Measurements from ENCODE around the gene SLC25A23. TPM values are rescaled to one million over a fixed set of nuclear protein-coding genes. Genes with fewer than 3 reads are reported as not detected.
A peak's percentile ranks its signal among the peaks of the same experiment; 100 is the strongest.

The SLC25A23 gene
- total RNA-seq, 1 experiment from 2014 or later: 25.9 TPM

- H3K27me3 ChIP-seq (ENCODE audit: control insufficient read depth, insufficient read depth, low read length): peaks cover 7% of the 10 kb centered on the region; the same call in 1 of the 2 replicates
- peak; percentile 9 for DNase-seq
- peaks cover 3% of the 10 kb centered on the region for H3K36me3 ChIP-seq (replicated peaks; ENCODE audit: control insufficient read depth, insufficient read depth, low read length)
- no peak overlapping the region for H3K4me3 ChIP-seq (ENCODE audit: insufficient read depth, low read depth, low read length)
Measured at GRCh38 chr19:6453951-6454565, 5.5 kb downstream of the SLC25A23 start.

- H3K4me3 ChIP-seq (ENCODE audit: insufficient read depth, low read depth, low read length): no peak overlapping the region
- no peaks in the 10 kb centered on the region; the same call in 1 of the 2 replicates for H3K27me3 ChIP-seq (ENCODE audit: control insufficient read depth, insufficient read depth, low read length)
- peaks cover 3% of the 10 kb centered on the region for H3K36me3 ChIP-seq (replicated peaks; ENCODE audit: control insufficient read depth, insufficient read depth, low read length)
- no peak for DNase-seq
Measured at GRCh38 chr19:6452899-6453298, 6.7 kb downstream of the SLC25A23 start.

GRCh38 chr19:6452223-6452614 is 7.4 kb downstream of the SLC25A23 start:
- H3K27me3 ChIP-seq (ENCODE audit: control insufficient read depth, insufficient read depth, low read length): no peaks in the 10 kb centered on the region
- peak; percentile 5 for DNase-seq
- H3K4me3 ChIP-seq (ENCODE audit: insufficient read depth, low read depth, low read length): no peak overlapping the region
- H3K36me3 ChIP-seq (replicated peaks; ENCODE audit: control insufficient read depth, insufficient read depth, low read length): peaks cover 3% of the 10 kb centered on the region

- H3K4me3 ChIP-seq (ENCODE audit: insufficient read depth, low read depth, low read length): no peak overlapping the region
- no peak for DNase-seq
- H3K27me3 ChIP-seq (ENCODE audit: control insufficient read depth, insufficient read depth, low read length): no peaks in the 10 kb centered on the region
- peaks cover 3% of the 10 kb centered on the region for H3K36me3 ChIP-seq (replicated peaks; ENCODE audit: control insufficient read depth, insufficient read depth, low read length)
Measured at GRCh38 chr19:6451583-6452222, 7.9 kb downstream of the SLC25A23 start.

- H3K4me3 ChIP-seq (ENCODE audit: insufficient read depth, low read depth, low read length): no peak overlapping the region
- no peaks in the 10 kb centered on the region for H3K27me3 ChIP-seq (ENCODE audit: control insufficient read depth, insufficient read depth, low read length)
- DNase-seq: no peak
- H3K36me3 ChIP-seq (replicated peaks; ENCODE audit: control insufficient read depth, insufficient read depth, low read length): peaks cover 3% of the 10 kb centered on the region
Measured at GRCh38 chr19:6450166-6450565, 9.4 kb downstream of the SLC25A23 start.

GRCh38 chr19:6448045-6448444 is 11.5 kb downstream of the SLC25A23 start:
- Histone ChIP-seq H3K36me3 (replicated peaks; ENCODE audit: control insufficient read depth, insufficient read depth, low read length) (no peaks in the 10 kb centered on the region), H3K4me3 (ENCODE audit: insufficient read depth, low read depth, low read length) (no peak overlapping the region), H3K27me3 (ENCODE audit: control insufficient read depth, insufficient read depth, low read length) (no peaks in the 10 kb centered on the region)
- DNase-seq: no peak

GRCh38 chr19:6446452-6446851 is 13.1 kb downstream of the SLC25A23 start:
- no peak for DNase-seq
- H3K4me3 ChIP-seq (ENCODE audit: insufficient read depth, low read depth, low read length): no peak overlapping the region
- no peaks in the 10 kb centered on the region for H3K27me3 ChIP-seq (ENCODE audit: control insufficient read depth, insufficient read depth, low read length)
- no peaks in the 10 kb centered on the region for H3K36me3 ChIP-seq (replicated peaks; ENCODE audit: control insufficient read depth, insufficient read depth, low read length)

GRCh38 chr19:6443986-6444385 is 15.6 kb downstream of the SLC25A23 start:
- Histone ChIP-seq H3K36me3 (replicated peaks; ENCODE audit: control insufficient read depth, insufficient read depth, low read length) (no peaks in the 10 kb centered on the region), H3K27me3 (ENCODE audit: control insufficient read depth, insufficient read depth, low read length) (no peaks in the 10 kb centered on the region; the same call in 1 of the 2 replicates), H3K4me3 (ENCODE audit: insufficient read depth, low read depth, low read length) (no peak overlapping the region)
- DNase-seq: peak; percentile 10

GRCh38 chr19:6442087-6442688 is 17.4 kb downstream of the SLC25A23 start:
- DNase-seq: peak; percentile 29
- no peaks in the 10 kb centered on the region; the same call in 1 of the 2 replicates for H3K27me3 ChIP-seq (ENCODE audit: control insufficient read depth, insufficient read depth, low read length)

GRCh38 chr19:6440905-6441304 is 18.7 kb downstream of the SLC25A23 start:
- Histone ChIP-seq H3K36me3 (replicated peaks; ENCODE audit: control insufficient read depth, insufficient read depth, low read length) (no peaks in the 10 kb centered on the region), H3K4me3 (ENCODE audit: insufficient read depth, low read depth, low read length) (no peak overlapping the region), H3K27me3 (ENCODE audit: control insufficient read depth, insufficient read depth, low read length) (no peaks in the 10 kb centered on the region; the same call in 1 of the 2 replicates)
- no peak for DNase-seq

More at GRCh38 chr19:6442087-6442688, 17.4 kb downstream of the SLC25A23 start:
- H3K4me3 ChIP-seq (ENCODE audit: insufficient read depth, low read depth, low read length): no peak overlapping the region
- H3K36me3 ChIP-seq (replicated peaks; ENCODE audit: control insufficient read depth, insufficient read depth, low read length): no peaks in the 10 kb centered on the region

- DNase-seq: no peak
- H3K4me3 ChIP-seq (ENCODE audit: insufficient read depth, low read depth, low read length): no peak overlapping the region
Measured at GRCh38 chr19:6439743-6440142, 19.8 kb downstream of the SLC25A23 start.

GRCh38 chr19:6433663-6434062 is 25.9 kb downstream of the SLC25A23 start, which contains the start of gene SLC25A41:
Gene SLC25A41, minus strand, starts transcription at chr19:6433763. Its CDS starts 70 bp downstream, at chr19:6433693.
- Histone ChIP-seq H3K4me3 (ENCODE audit: insufficient read depth, low read depth, low read length) (no peak within 1 kb of the TSS), H3K27me3 (ENCODE audit: control insufficient read depth, insufficient read depth, low read length) (peaks cover 8% of the 10 kb centered on the region; the same call in 1 of the 2 replicates), H3K36me3 (replicated peaks; ENCODE audit: control insufficient read depth, insufficient read depth, low read length) (no peaks in the 10 kb centered on the region)
- DNase-seq: no peak

More at GRCh38 chr19:6439743-6440142, 19.8 kb downstream of the SLC25A23 start:
- Histone ChIP-seq H3K36me3 (replicated peaks; ENCODE audit: control insufficient read depth, insufficient read depth, low read length) (no peaks in the 10 kb centered on the region), H3K27me3 (ENCODE audit: control insufficient read depth, insufficient read depth, low read length) (no peaks in the 10 kb centered on the region; the same call in 1 of the 2 replicates)

- no peaks in the 10 kb centered on the region for H3K36me3 ChIP-seq (replicated peaks; ENCODE audit: control insufficient read depth, insufficient read depth, low read length)
- H3K4me3 ChIP-seq (ENCODE audit: insufficient read depth, low read depth, low read length): no peak overlapping the region
- no peak for DNase-seq
- H3K27me3 ChIP-seq (ENCODE audit: control insufficient read depth, insufficient read depth, low read length): peaks cover 8% of the 10 kb centered on the region; the same call in 1 of the 2 replicates
Measured at GRCh38 chr19:6433165-6433564, 26.4 kb downstream of the SLC25A23 start.

GRCh38 chr19:6431891-6432290 is 27.7 kb downstream of the SLC25A23 start:
- Histone ChIP-seq H3K4me3 (ENCODE audit: insufficient read depth, low read depth, low read length) (no peak overlapping the region), H3K36me3 (replicated peaks; ENCODE audit: control insufficient read depth, insufficient read depth, low read length) (no peaks in the 10 kb centered on the region), H3K27me3 (ENCODE audit: control insufficient read depth, insufficient read depth, low read length) (peaks cover 8% of the 10 kb centered on the region; the same call in 1 of the 2 replicates)
- no peak for DNase-seq

Measured in H7 (cell line).